B cell (primary cell): ENCODE results near the gene SLC26A1. TPM values are rescaled to one million over a fixed set of nuclear protein-coding genes. Genes with fewer than 3 reads are reported as not detected.

ENCODE experiments used
- ATAC-seq: fragments of 200-7000 bp; cut with Tn5 transposase; one replicate; pipeline ENCODE4 v1.10.0; 2021; ENCODE audit warnings: low read depth, mild to moderate bottlenecking, moderate number of reproducible peaks, moderate library complexity
- CTCF ChIA-PET: fragments of 350-600 bp; sonication (Branson Sonifier 250); formaldehyde crosslinking; loops from one replicate; lab custom pipeline; 2021; ENCODE audit warnings: antibody characterized with exemption, inconsistent platforms; lab: Charles Lee
- POLR2A ChIA-PET: fragments of 350-600 bp; sonication (Branson Sonifier 250); formaldehyde crosslinking; loops from one replicate; lab custom pipeline; 2021; ENCODE audit warnings: antibody characterized with exemption; lab: Charles Lee
- DNase-seq: peaks from one replicate; pipeline ENCODE4 v3.0.0; 2013
- H2AFZ ChIP-seq: 2 replicates; pipeline ENCODE4 v1.6.1; 2012; ENCODE audit warnings: mild to moderate bottlenecking, low read depth, low read length; ENCODE audit not compliant: insufficient read depth, poor library complexity, severe bottlenecking
- H3K27ac ChIP-seq, 2 donors: 1 replicate in 1 of 2; 2 replicates in 1 of 2; pipeline ENCODE4 v1.5.1; 2012 to 2013; ENCODE audit warnings: low read length in 2 of 2, mild to moderate bottlenecking in 2 of 2, moderate library complexity in 1 of 2
- H3K27me3 ChIP-seq, 4 experiments: fragments of 200-600 bp in 1 of 4; sonication (generic) in 1 of 4; replicated peaks in 1 of 4; 1 replicate in 2 of 4; 2 replicates in 2 of 4; pipeline versions ENCODE4 v1.6.1 to v1.7.0; 2013 to 2016; ENCODE audit warnings: low read length in 3 of 4, mild to moderate bottlenecking in 2 of 4, mixed read lengths in 1 of 4, moderate library complexity in 1 of 4; ENCODE audit not compliant: insufficient read depth in 4 of 4, control insufficient read depth in 3 of 4; ENCODE audit errors: control extremely low read depth in 1 of 4
- H3K36me3 ChIP-seq, 2 experiments: replicated peaks in 1 of 2; 1 replicate in 1 of 2; 2 replicates in 1 of 2; pipeline versions ENCODE4 v1.6.1 to v1.7.1; 2013; ENCODE audit warnings: low read length in 1 of 2; ENCODE audit not compliant: insufficient read depth in 2 of 2, control insufficient read depth in 1 of 2; ENCODE audit errors: control extremely low read depth in 1 of 2, extremely low read depth in 1 of 2
- H3K4me1 ChIP-seq, 2 donors: fragments of 200-600 bp in 1 of 2; sonication (generic) in 1 of 2; 1 replicate in 1 of 2; 2 replicates in 1 of 2; pipeline versions ENCODE4 v1.5.1 to v1.6.1; 2013 to 2017; ENCODE audit warnings: low read length in 2 of 2; ENCODE audit not compliant: control insufficient read depth in 2 of 2, insufficient read depth in 2 of 2
- H3K4me2 ChIP-seq: replicated peaks from 2 replicates; pipeline ENCODE3; 2012; ENCODE audit warnings: mild to moderate bottlenecking, low read depth, low read length; ENCODE audit not compliant: poor library complexity, severe bottlenecking
- H3K4me3 ChIP-seq, 5 experiments: fragments of 200-600 bp in 1 of 5; sonication (generic) in 1 of 5; 1 replicate in 3 of 5; 2 replicates in 2 of 5; pipeline versions ENCODE4 v1.5.1 to v1.7.0; 2011 to 2016; ENCODE audit warnings: low read length in 4 of 5, mild to moderate bottlenecking in 4 of 5, low read depth in 2 of 5, control low read depth in 1 of 5, moderate library complexity in 1 of 5; ENCODE audit not compliant: insufficient read depth in 1 of 5; ENCODE audit errors: control extremely low read depth in 1 of 5, extremely low read depth in 1 of 5
- H3K79me2 ChIP-seq: fragments of 200-600 bp; sonication (generic); one replicate; pipeline ENCODE4 v1.6.0; 2016; ENCODE audit warnings: low read length; ENCODE audit not compliant: control insufficient read depth, insufficient read depth
- H3K9ac ChIP-seq: fragments of 200-600 bp; sonication (generic); 2 replicates; pipeline ENCODE4 v1.6.1; 2017; ENCODE audit warnings: mild to moderate bottlenecking, low read length, moderate library complexity
- H3K9me3 ChIP-seq, 3 donors: one replicate each; pipeline versions ENCODE4 v1.6.1 to v1.7.1; 2013; ENCODE audit warnings: low read length in 2 of 3; ENCODE audit not compliant: control insufficient read depth in 2 of 3, insufficient read depth in 1 of 3; ENCODE audit errors: control extremely low read depth in 1 of 3
- H4K20me1 ChIP-seq: 2 replicates; pipeline ENCODE4 v1.6.0; 2012; ENCODE audit warnings: mild to moderate bottlenecking, low read length; ENCODE audit not compliant: insufficient read depth, control insufficient read depth, poor library complexity, severe bottlenecking
- H3K27ac Mint-ChIP-seq: one replicate; pipeline ENCODE4 v1.8.0; 2021; ENCODE audit warnings: mixed read lengths
- H3K27me3 Mint-ChIP-seq: one replicate; pipeline ENCODE4 v1.8.0; 2021; ENCODE audit warnings: mixed read lengths
- H3K4me1 Mint-ChIP-seq: one replicate; pipeline ENCODE4 v1.8.0; 2021; ENCODE audit warnings: mixed read lengths
- H3K4me3 Mint-ChIP-seq: one replicate; pipeline ENCODE4 v1.8.0; 2021; ENCODE audit warnings: mixed read lengths
- H3K9me3 Mint-ChIP-seq: one replicate; pipeline ENCODE4 v1.8.0; 2022; ENCODE audit warnings: mixed read lengths; ENCODE audit not compliant: insufficient read depth
- CTCF ChIP-seq: fragments of 200-600 bp; IDR thresholded peaks from one replicate; pipeline ENCODE4 v1.8.0; 2022; ENCODE audit warnings: antibody characterized with exemption, mild to moderate bottlenecking
- EZH2 ChIP-seq: IDR thresholded peaks from 2 replicates; pipeline ENCODE4 v1.6.1; 2012; ENCODE audit warnings: borderline replicate concordance, low read depth, mild to moderate bottlenecking, moderate library complexity, low read length; ENCODE audit not compliant: insufficient read depth, poor library complexity, severe bottlenecking
- WGBS: methylation state at CpG from one replicate; pipeline ENCODE4 v1.1.5; 2013; ENCODE audit warnings: missing lambda C conversion rate; ENCODE audit not compliant: insufficient coverage; 5-methylcytosine and 5-hydroxymethylcytosine counted together
- intact Hi-C: fragments of 100-400 bp; cut with micrococcal nuclease; formaldehyde crosslinking; loops from one replicate; pipeline ENCODE4 v1.10.0; 2022
- polyA plus RNA-seq: library from polyadenylated mRNA; depleted of rRNA; stranded (reverse); fragments of >200 nt; gene quantifications from 2 replicates; pipeline ENCODE4 v1.2.3, GENCODE V29; 2012
- total RNA-seq, 2 donors: library from RNA; stranded (reverse); fragments of 120-200 nt in 1 of 2; gene quantifications; 1 replicate in 1 of 2; 2 replicates in 1 of 2; pipeline versions ENCODE4 v1.2.3 to v1.2.4, GENCODE V29; 2013 to 2022

Gene SLC26A1
- total and polyA plus RNA-seq, 2 donors (not counting 1 experiment from before 2014, with no cell fraction given), result 0.03 to 1.1 TPM

- Histone ChIP-seq H3K9me3 (peaks cover 0 to 6% (median 0%) of the 10 kb centered on the region in 3 donors), H2AFZ (no peak overlapping the region), H3K9ac (no peak overlapping the region), H3K27ac (no peak overlapping the region), H3K36me3 (peaks cover 0 to 2% of the 10 kb centered on the region in 2 experiments), H3K4me2 (no peak overlapping the region), H3K4me3 (no peak overlapping the region), H4K20me1 (no peaks in the 10 kb centered on the region), H3K4me1 (peaks cover 8 to 16% of the 10 kb centered on the region in 2 donors), H3K79me2 (no peaks in the 10 kb centered on the region), H3K27me3 (peaks cover 0 to 29% (median 0%) of the 10 kb centered on the region in 4 experiments)
- POLR2A ChIA-PET, result no interaction called here
- H3K9me3 Mint-ChIP-seq, result no peaks in the 10 kb centered on the region
- intact Hi-C loops, result no loop called here
- peaks cover 18% of the 10 kb centered on the region for H3K4me1 Mint-ChIP-seq
- CTCF ChIA-PET, result interaction anchor here (1.5 kb wide), 1 partner anchor 9 kb away, joined by 4 read pairs; no protein-coding TSS in a partner anchor
- DNase-seq, result no peak
- no peak for TF ChIP-seq EZH2
- 88% methylated on average over 33 of the region's 36 CpGs for WGBS
- no peaks in the 10 kb centered on the region for H3K27me3 Mint-ChIP-seq
- no peak overlapping the region for H3K27ac Mint-ChIP-seq
- H3K4me3 Mint-ChIP-seq, result no peak overlapping the region
- ATAC-seq, result no peak
These were observed 35.5 kb upstream of the SLC26A1 start for GRCh38 chr4:1028574-1029220.

GRCh38 chr4:1027915-1028238, 34.7 kb upstream of the SLC26A1 start:
- H3K9me3 ChIP-seq, result peaks cover 0 to 6% (median 0%) of the 10 kb centered on the region in 3 donors
- no peak overlapping the region for H2AFZ ChIP-seq
- ChIA-PET CTCF (interaction anchor here (1.5 kb wide), 1 partner anchor 10 kb away, joined by 4 read pairs; no protein-coding TSS in a partner anchor), POLR2A (no interaction called here)
- no peak overlapping the region for H3K4me2 ChIP-seq
- WGBS, result 80% methylated on average over 9 of the region's 9 CpGs
- no peak overlapping the region for H3K4me3 Mint-ChIP-seq
- H3K4me3 ChIP-seq, result no peak overlapping the region
- no peak overlapping the region for H3K27ac ChIP-seq
- H4K20me1 ChIP-seq, result no peaks in the 10 kb centered on the region
- no peak overlapping the region for H3K9ac ChIP-seq
- DNase-seq (no peak), ATAC-seq (no peak)
- no peaks in the 10 kb centered on the region for H3K79me2 ChIP-seq
- no peaks in the 10 kb centered on the region for H3K9me3 Mint-ChIP-seq
- peak overlapping the region; percentile 26 for H3K27ac Mint-ChIP-seq
- H3K27me3 Mint-ChIP-seq, result no peaks in the 10 kb centered on the region
- peaks cover 0 to 25% (median 0%) of the 10 kb centered on the region in 4 experiments for H3K27me3 ChIP-seq
- H3K36me3 ChIP-seq, result peaks cover 0 to 2% of the 10 kb centered on the region in 2 experiments
- TF ChIP-seq EZH2, result no peak
- TF ChIP-seq CTCF, result no peak
- peaks cover 8 to 18% of the 10 kb centered on the region in 2 donors for H3K4me1 ChIP-seq
- peaks cover 18% of the 10 kb centered on the region for H3K4me1 Mint-ChIP-seq
- intact Hi-C loops, result no loop called here
